GM23248 (cell line): ENCODE data around the gene GRM3.

Source experiments
- EZH2 ChIP-seq: fragments of 200-600 bp; sonication (generic); IDR thresholded peaks from 2 replicates; pipeline ENCODE4 v1.6.1; 2018; ENCODE audit warnings: antibody characterized with exemption, mild to moderate bottlenecking; ENCODE audit not compliant: insufficient read depth, poor library complexity, severe bottlenecking
- EZH2phosphoT487 ChIP-seq: fragments of 200-600 bp; sonication (generic); IDR thresholded peaks from 2 replicates; pipeline ENCODE4 v1.6.1; 2018; ENCODE audit warnings: antibody characterized with exemption, moderate library complexity, mild to moderate bottlenecking, low read depth; ENCODE audit not compliant: insufficient read depth

DNA sequence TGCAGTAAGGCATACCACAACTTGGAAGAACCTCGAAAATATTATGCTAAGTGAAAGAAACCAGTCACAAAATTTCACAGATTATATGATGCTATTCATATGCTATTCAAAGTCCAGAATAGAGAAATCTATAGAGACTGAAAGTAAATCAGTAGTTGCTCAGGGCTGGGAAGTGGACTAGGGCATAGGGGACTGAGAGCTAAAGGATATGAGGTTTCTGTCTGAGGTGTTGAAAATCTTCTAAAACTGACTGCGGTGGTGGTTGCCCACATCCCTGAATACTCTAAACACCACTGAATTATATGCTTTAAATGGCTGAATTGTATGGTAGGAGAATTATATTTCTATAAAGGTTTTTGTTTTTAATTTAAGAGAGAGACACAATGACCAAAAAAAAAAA lies 254.5 kb downstream of the GRM3 start:
- TF ChIP-seq EZH2, result no peak
- TF ChIP-seq EZH2phosphoT487, result no peak
